H1 (cell line): ENCODE measurements around the gene TNIP1. TPM values are rescaled to one million over a fixed set of nuclear protein-coding genes. Genes with fewer than 3 reads are reported as not detected.

Experiments used
- CTCF ChIA-PET: fragments of 300-600 bp; sonication (Branson Sonifier 250); formaldehyde crosslinking; loops from one replicate; lab custom pipeline; 2021; ENCODE audit not compliant: partially characterized antibody; lab: Charles Lee
- POLR2A ChIA-PET: fragments of 300-600 bp; sonication (Branson Sonifier 250); formaldehyde crosslinking; loops from one replicate; lab custom pipeline; 2021; ENCODE audit warnings: inconsistent platforms; ENCODE audit not compliant: partially characterized antibody; lab: Charles Lee
- DNase-seq, 2 experiments: peaks; one replicate each; pipeline versions ENCODE4 v3.0.0 to v3.0.0-alpha.2; 2010 to 2022; ENCODE audit warnings: low spot score in 2 of 2, low read depth in 1 of 2, mixed read lengths in 1 of 2
- FAIRE-seq: peaks from 2 replicates; lab custom pipeline; 2011; peaks lifted over from hg19 to GRCh38; lab: Jason Lieb, UNC
- H2AFZ ChIP-seq: 2 replicates; pipeline ENCODE4 v1.8.1; 2012; ENCODE audit warnings: low read length, inconsistent platforms
- H2AK5ac ChIP-seq: 2 replicates; pipeline ENCODE4 v1.6.1; 2013; ENCODE audit warnings: low read depth, low read length
- H2BK120ac ChIP-seq: replicated peaks from 2 replicates; pipeline ENCODE3; 2013; ENCODE audit warnings: low read depth, low read length, inconsistent platforms
- H2BK12ac ChIP-seq: 2 replicates; pipeline ENCODE4 v1.6.1; 2013; ENCODE audit warnings: low read depth, low read length
- H2BK15ac ChIP-seq: 2 replicates; pipeline ENCODE4 v1.6.1; 2013; ENCODE audit warnings: low read length
- H2BK20ac ChIP-seq: 2 replicates; pipeline ENCODE4 v1.6.1; 2013; ENCODE audit warnings: low read length
- H2BK5ac ChIP-seq: 2 replicates; pipeline ENCODE4 v1.6.1; 2013; ENCODE audit warnings: low read depth, low read length
- H3K14ac ChIP-seq: 2 replicates; pipeline ENCODE4 v1.6.1; 2013; ENCODE audit warnings: inconsistent platforms; ENCODE audit not compliant: insufficient read length
- H3K18ac ChIP-seq: 2 replicates; pipeline ENCODE4 v1.6.1; 2013; ENCODE audit warnings: low read length; ENCODE audit errors: extremely low read depth
- H3K23ac ChIP-seq: 2 replicates; pipeline ENCODE4 v1.6.1; 2013; ENCODE audit warnings: inconsistent platforms; ENCODE audit not compliant: insufficient read length
- H3K23me2 ChIP-seq: 2 replicates; pipeline ENCODE4 v1.6.1; 2013; ENCODE audit warnings: low read depth, low read length
- H3K27ac ChIP-seq: 2 replicates; pipeline ENCODE4 v1.6.1; 2011; ENCODE audit warnings: low read depth, low read length, inconsistent platforms
- H3K27me3 ChIP-seq, 4 experiments: replicated peaks in 1 of 4; 1 replicate in 1 of 4; 2 replicates in 3 of 4; pipeline versions ENCODE4 v1.6.1 to v1.8.1; 2011 to 2013; ENCODE audit warnings: low read length in 3 of 4, mild to moderate bottlenecking in 3 of 4, inconsistent platforms in 2 of 4, mixed read lengths in 2 of 4, moderate library complexity in 1 of 4; ENCODE audit not compliant: control insufficient read depth in 3 of 4, insufficient read depth in 3 of 4; ENCODE audit errors: extremely low read depth in 1 of 4
- H3K36me3 ChIP-seq, 4 experiments: 2 replicates each; pipeline versions ENCODE4 v1.6.1 to v1.8.1; 2011 to 2013; ENCODE audit warnings: mild to moderate bottlenecking in 4 of 4, low read length in 3 of 4, moderate library complexity in 2 of 4, control low read depth in 1 of 4, inconsistent platforms in 1 of 4; ENCODE audit not compliant: insufficient read depth in 4 of 4, control insufficient read depth in 2 of 4
- H3K4ac ChIP-seq: replicated peaks from 2 replicates; pipeline ENCODE3; 2013; ENCODE audit warnings: low read length, low read depth, mixed read lengths, inconsistent platforms; ENCODE audit not compliant: insufficient read length
- H3K4me1 ChIP-seq, 4 experiments: replicated peaks in 1 of 4; 1 replicate in 1 of 4; 2 replicates in 3 of 4; pipeline versions ENCODE4 v1.6.1 to v1.8.1; 2011 to 2013; ENCODE audit warnings: low read length in 3 of 4, inconsistent platforms in 2 of 4, mixed read lengths in 1 of 4; ENCODE audit not compliant: insufficient read depth in 4 of 4, control insufficient read depth in 3 of 4
- H3K4me2 ChIP-seq, 2 experiments: 2 replicates each; pipeline versions ENCODE4 v1.6.1 to v1.8.1; 2011 to 2013; ENCODE audit warnings: low read depth in 2 of 2, low read length in 2 of 2, control low read depth in 1 of 2, inconsistent platforms in 1 of 2, mild to moderate bottlenecking in 1 of 2; ENCODE audit not compliant: insufficient read depth in 1 of 2
- H3K4me3 ChIP-seq, 4 experiments: fragments of 200-600, 300-600 bp in 1 of 4; sonication (generic), shearing (Covaris generic), sonication (Bioruptor Twin) in 1 of 4; 2 replicates each; pipeline versions ENCODE4 v1.5.1 to v1.8.1; 2011 to 2016; ENCODE audit warnings: low read length in 4 of 4, low read depth in 3 of 4, control low read depth in 2 of 4, inconsistent platforms in 2 of 4, mild to moderate bottlenecking in 2 of 4, mixed read lengths in 1 of 4, moderate library complexity in 1 of 4; ENCODE audit not compliant: insufficient read depth in 2 of 4; ENCODE audit errors: extremely low read depth in 1 of 4
- H3K56ac ChIP-seq: replicated peaks from 2 replicates; pipeline ENCODE3; 2013; ENCODE audit warnings: low read depth, mild to moderate bottlenecking, mixed read lengths, low read length, inconsistent platforms; ENCODE audit not compliant: insufficient read length
- H3K79me1 ChIP-seq: 2 replicates; pipeline ENCODE4 v1.6.1; 2013; ENCODE audit warnings: low read depth, low read length, control low read depth
- H3K79me2 ChIP-seq, 2 experiments: 2 replicates each; pipeline versions ENCODE4 v1.6.1 to v1.8.1; 2012 to 2013; ENCODE audit warnings: low read length in 2 of 2, mild to moderate bottlenecking in 2 of 2, inconsistent platforms in 1 of 2; ENCODE audit not compliant: insufficient read depth in 2 of 2, control insufficient read depth in 1 of 2
- H3K9ac ChIP-seq, 4 experiments: replicated peaks in 1 of 4; 1 replicate in 1 of 4; 2 replicates in 3 of 4; pipeline versions ENCODE4 v1.6.1 to v1.8.1; 2011 to 2013; ENCODE audit warnings: low read depth in 3 of 4, low read length in 3 of 4, control low read depth in 2 of 4, mild to moderate bottlenecking in 2 of 4, moderate library complexity in 2 of 4, inconsistent platforms in 1 of 4; ENCODE audit errors: extremely low read depth in 1 of 4
- H3K9me3 ChIP-seq, 2 experiments: 2 replicates each; pipeline versions ENCODE4 v1.6.1 to v1.8.1; 2012 to 2013; ENCODE audit warnings: mild to moderate bottlenecking in 2 of 2, moderate library complexity in 2 of 2, control low read depth in 1 of 2, inconsistent platforms in 1 of 2, low read depth in 1 of 2, low read length in 1 of 2, mixed read lengths in 1 of 2; ENCODE audit not compliant: insufficient read depth in 2 of 2
- H4K20me1 ChIP-seq, 2 experiments: replicated peaks in 1 of 2; 2 replicates each; pipeline versions ENCODE3 to v1.8.1; 2011 to 2013; ENCODE audit warnings: inconsistent platforms in 2 of 2, low read length in 2 of 2, mild to moderate bottlenecking in 1 of 2; ENCODE audit not compliant: insufficient read depth in 2 of 2, control insufficient read depth in 1 of 2
- H4K5ac ChIP-seq: 2 replicates; pipeline ENCODE4 v1.6.1; 2013; ENCODE audit warnings: low read length, low read depth, mixed read lengths, inconsistent platforms; ENCODE audit not compliant: insufficient read length
- H4K8ac ChIP-seq: 2 replicates; pipeline ENCODE4 v1.8.0; 2013; ENCODE audit warnings: mild to moderate bottlenecking, moderate library complexity, low read length, inconsistent platforms; ENCODE audit not compliant: insufficient read depth; ENCODE audit errors: extremely low read depth
- H4K91ac ChIP-seq: replicated peaks from 2 replicates; pipeline ENCODE3; 2013; ENCODE audit warnings: low read length, mixed read lengths, inconsistent platforms; ENCODE audit not compliant: insufficient read length
- SIX5 ChIP-seq: IDR thresholded peaks from 2 replicates; pipeline ENCODE4 v1.6.1; 2011; ENCODE audit warnings: mild to moderate bottlenecking, low read depth, low read length
- YY1 ChIP-seq: IDR thresholded peaks from 2 replicates; pipeline ENCODE4 v1.6.1; 2011; ENCODE audit warnings: low read depth, mild to moderate bottlenecking, low read length
- WGBS, 2 experiments: shearing (Covaris generic) in 1 of 2; methylation state at CpG; one replicate each; pipeline versions ENCODE4 v1.1.6 to v1.1.7; 2013 to 2015; ENCODE audit warnings: low lambda C conversion rate in 2 of 2, mixed read lengths in 2 of 2, inconsistent platforms in 1 of 2, low coverage in 1 of 2, missing lambda C conversion rate in 1 of 2; ENCODE audit not compliant: insufficient replicate concordance in 2 of 2, insufficient coverage in 1 of 2, insufficient read length in 1 of 2; ENCODE audit errors: extremely low coverage in 1 of 2, missing lambda C conversion rate in 1 of 2; 5-methylcytosine and 5-hydroxymethylcytosine counted together
- polyA plus RNA-seq, 7 experiments: library from polyadenylated mRNA; depleted of rRNA in 3 of 7; stranded (reverse) in 5 of 7; unstranded in 2 of 7; fragments of >200 nt in 5 of 7; fragments of 200-250 nt in 2 of 7; gene quantifications; 1 replicate in 5 of 7; 2 replicates in 1 of 7; 4 replicates in 1 of 7; pipeline versions ENCODE4 v1.2.1 to v1.2.3, GENCODE V29; 2011 to 2013; ENCODE audit warnings: missing spikeins in 2 of 7, mixed read lengths in 2 of 7
- total RNA-seq: library from RNA; stranded (reverse); fragmentation: NEBNext Ultra II Directional; extraction: Animal tissue kit (Norgen Biotek cat#: 25700); gene quantifications from 2 replicates; pipeline ENCODE4 v1.2.1, GENCODE V29; 2021
- TF ChIP-seq, protein P1 (sequence below): IDR thresholded peaks from 2 replicates; pipeline ENCODE4 v1.6.1; 2012; ENCODE audit warnings: low read length, inconsistent platforms

Gene TNIP1
- total and polyA plus RNA-seq, 2 of the 8 experiments (the other 6 are each of a cell fraction or from before 2014, with no cell fraction given): 14.2 to 31.9 TPM

- H3K9me3 ChIP-seq: peaks cover 7 to 8% of the 10 kb centered on the region in 2 experiments; a peak in 1 of 4 replicates
- DNase-seq (no peak), FAIRE-seq (no peak)
- no peak overlapping the region for H3K14ac ChIP-seq
- no peak overlapping the region for H3K56ac ChIP-seq
- H3K36me3 ChIP-seq: no peaks in the 10 kb centered on the region
- no peak overlapping the region for H3K23ac ChIP-seq
- no peak overlapping the region for H3K27ac ChIP-seq
- 85% methylated on average over 2 of the region's 2 CpGs; no CpG with 5 or more reads in 1 of the 2 experiments for WGBS, 2 experiments
- no peak overlapping the region for H2BK15ac ChIP-seq
- no peak overlapping the region for H4K91ac ChIP-seq
- no peaks in the 10 kb centered on the region for H3K4me1 ChIP-seq
- no peak overlapping the region for H2AFZ ChIP-seq
- no peak overlapping the region for H3K4me2 ChIP-seq
- H3K79me2 ChIP-seq: no peaks in the 10 kb centered on the region
- no peak overlapping the region for H3K4me3 ChIP-seq
- ChIA-PET POLR2A (no interaction called here), CTCF (no interaction called here)
- H3K23me2 ChIP-seq: no peaks in the 10 kb centered on the region
- no peak overlapping the region for H3K4ac ChIP-seq
- H2BK120ac ChIP-seq: no peak overlapping the region
- H3K18ac ChIP-seq: no peak overlapping the region
- H3K27me3 ChIP-seq: no peaks in the 10 kb centered on the region
- H2BK5ac ChIP-seq: no peak overlapping the region
- no peaks in the 10 kb centered on the region for H4K20me1 ChIP-seq
- no peak overlapping the region for H2BK12ac ChIP-seq
- no peak overlapping the region for H3K9ac ChIP-seq
- no peak for TF ChIP-seq YY1
- TF ChIP-seq, protein P1, sequence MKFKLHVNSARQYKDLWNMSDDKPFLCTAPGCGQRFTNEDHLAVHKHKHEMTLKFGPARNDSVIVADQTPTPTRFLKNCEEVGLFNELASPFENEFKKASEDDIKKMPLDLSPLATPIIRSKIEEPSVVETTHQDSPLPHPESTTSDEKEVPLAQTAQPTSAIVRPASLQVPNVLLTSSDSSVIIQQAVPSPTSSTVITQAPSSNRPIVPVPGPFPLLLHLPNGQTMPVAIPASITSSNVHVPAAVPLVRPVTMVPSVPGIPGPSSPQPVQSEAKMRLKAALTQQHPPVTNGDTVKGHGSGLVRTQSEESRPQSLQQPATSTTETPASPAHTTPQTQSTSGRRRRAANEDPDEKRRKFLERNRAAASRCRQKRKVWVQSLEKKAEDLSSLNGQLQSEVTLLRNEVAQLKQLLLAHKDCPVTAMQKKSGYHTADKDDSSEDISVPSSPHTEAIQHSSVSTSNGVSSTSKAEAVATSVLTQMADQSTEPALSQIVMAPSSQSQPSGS: no peak
- no peak for TF ChIP-seq SIX5
- no peak overlapping the region for H2BK20ac ChIP-seq
- no peak overlapping the region for H2AK5ac ChIP-seq
- H4K5ac ChIP-seq: no peak overlapping the region
- no peaks in the 10 kb centered on the region for H3K79me1 ChIP-seq
- no peak overlapping the region; the same call in 1 of the 2 replicates for H4K8ac ChIP-seq
These were observed 87.4 kb downstream of the TNIP1 start for GRCh38 chr5:150993422-150993821.
